SK-N-SH (cell line): Measurements from ENCODE around the gene PSMD1.

Source experiments
- CHD2 ChIP-seq: fragments of 150-350 bp; IDR thresholded peaks from 2 replicates; pipeline ENCODE4 v1.6.1; 2018; ENCODE audit warnings: low read length; ENCODE audit not compliant: partially characterized antibody
- CTCF ChIP-seq: fragments of 200-600 bp; sonication (generic); IDR thresholded peaks from 2 replicates; pipeline ENCODE4 v1.6.1; 2017; ENCODE audit warnings: antibody characterized with exemption, mild to moderate bottlenecking, moderate library complexity
- EZH2phosphoT487 ChIP-seq: fragments of 200-600 bp; sonication (generic); IDR thresholded peaks from 2 replicates; pipeline ENCODE4 v1.6.1; 2017; ENCODE audit warnings: low read depth, mixed run types, mild to moderate bottlenecking, antibody characterized with exemption, moderate library complexity, borderline replicate concordance
- GABPA ChIP-seq: IDR thresholded peaks from 2 replicates; pipeline ENCODE4 v1.4.0; 2012; ENCODE audit warnings: low read depth, mild to moderate bottlenecking
- GATA2 ChIP-seq: sonication (generic); formaldehyde crosslinking; IDR thresholded peaks from 2 replicates; pipeline ENCODE4 v1.5.0; 2020; ENCODE audit warnings: mild to moderate bottlenecking, missing genetic modification reagents
- IRF3 ChIP-seq: fragments of 150-350 bp; IDR thresholded peaks from 2 replicates; pipeline ENCODE4 v1.6.1; 2016; ENCODE audit warnings: mild to moderate bottlenecking, low read depth, low read length
- POLR2AphosphoS5 ChIP-seq: IDR thresholded peaks from 2 replicates; pipeline ENCODE4 v1.6.1; 2012; ENCODE audit warnings: low read depth, low read length
- REST ChIP-seq: IDR thresholded peaks from 2 replicates; pipeline ENCODE4 v1.6.1; 2012; ENCODE audit warnings: mild to moderate bottlenecking, low read depth, low read length, moderate library complexity
- YY1 ChIP-seq: IDR thresholded peaks from 2 replicates; pipeline ENCODE4 v1.4.0; 2012; ENCODE audit warnings: low read depth, mild to moderate bottlenecking
- TF ChIP-seq, protein P1 (sequence below): fragments of 150-350 bp; IDR thresholded peaks from 2 replicates; pipeline ENCODE4 v1.6.1; 2017; ENCODE audit warnings: antibody characterized with exemption, low read length, low read depth, borderline replicate concordance
- TF ChIP-seq, protein P2 (sequence below): IDR thresholded peaks from 2 replicates; pipeline ENCODE4 v1.4.0; 2012; ENCODE audit warnings: low read depth

GRCh38 chr2:231063347-231063746 lies 6.7 kb downstream of the PSMD1 start:
- TF ChIP-seq CTCF, result no peak
- TF ChIP-seq CHD2, result no peak
- TF ChIP-seq, protein P1, sequence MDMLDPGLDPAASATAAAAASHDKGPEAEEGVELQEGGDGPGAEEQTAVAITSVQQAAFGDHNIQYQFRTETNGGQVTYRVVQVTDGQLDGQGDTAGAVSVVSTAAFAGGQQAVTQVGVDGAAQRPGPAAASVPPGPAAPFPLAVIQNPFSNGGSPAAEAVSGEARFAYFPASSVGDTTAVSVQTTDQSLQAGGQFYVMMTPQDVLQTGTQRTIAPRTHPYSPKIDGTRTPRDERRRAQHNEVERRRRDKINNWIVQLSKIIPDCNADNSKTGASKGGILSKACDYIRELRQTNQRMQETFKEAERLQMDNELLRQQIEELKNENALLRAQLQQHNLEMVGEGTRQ, result no peak
- no peak for TF ChIP-seq IRF3
- TF ChIP-seq REST, result no peak
- TF ChIP-seq EZH2phosphoT487, result no peak
- TF ChIP-seq POLR2AphosphoS5, result no peak
- TF ChIP-seq GABPA, result no peak
- TF ChIP-seq, protein P2, sequence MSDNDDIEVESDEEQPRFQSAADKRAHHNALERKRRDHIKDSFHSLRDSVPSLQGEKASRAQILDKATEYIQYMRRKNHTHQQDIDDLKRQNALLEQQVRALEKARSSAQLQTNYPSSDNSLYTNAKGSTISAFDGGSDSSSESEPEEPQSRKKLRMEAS, result no peak
- no peak for TF ChIP-seq YY1
- TF ChIP-seq GATA2 (CRISPR knock-in tag), result no peak
